Measurements from ENCODE around the gene KIF22. TPM values are rescaled to one million over a fixed set of nuclear protein-coding genes. Genes with fewer than 3 reads are reported as not detected.
A peak's percentile ranks its signal among the peaks of the same experiment; 100 is the strongest.

Gene KIF22
- total RNA-seq, 2 donors from 2014 or later, result 94.7 to 130 TPM

DNA sequence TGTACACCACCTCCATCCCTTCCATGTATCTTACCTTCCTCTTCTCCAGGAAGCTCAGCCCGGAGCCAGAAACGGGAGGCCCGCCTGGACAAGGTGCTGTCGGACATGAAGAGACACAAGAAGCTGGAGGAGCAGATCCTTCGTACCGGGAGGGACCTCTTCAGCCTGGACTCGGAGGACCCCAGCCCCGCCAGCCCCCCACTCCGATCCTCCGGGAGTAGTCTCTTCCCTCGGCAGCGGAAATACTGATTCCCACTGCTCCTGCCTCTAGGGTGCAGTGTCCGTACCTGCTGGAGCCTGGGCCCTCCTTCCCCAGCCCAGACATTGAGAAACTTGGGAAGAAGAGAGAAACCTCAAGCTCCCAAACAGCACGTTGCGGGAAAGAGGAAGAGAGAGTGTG is 29.0 kb downstream of the KIF22 start:
- TF ChIP-seq, protein P1, sequence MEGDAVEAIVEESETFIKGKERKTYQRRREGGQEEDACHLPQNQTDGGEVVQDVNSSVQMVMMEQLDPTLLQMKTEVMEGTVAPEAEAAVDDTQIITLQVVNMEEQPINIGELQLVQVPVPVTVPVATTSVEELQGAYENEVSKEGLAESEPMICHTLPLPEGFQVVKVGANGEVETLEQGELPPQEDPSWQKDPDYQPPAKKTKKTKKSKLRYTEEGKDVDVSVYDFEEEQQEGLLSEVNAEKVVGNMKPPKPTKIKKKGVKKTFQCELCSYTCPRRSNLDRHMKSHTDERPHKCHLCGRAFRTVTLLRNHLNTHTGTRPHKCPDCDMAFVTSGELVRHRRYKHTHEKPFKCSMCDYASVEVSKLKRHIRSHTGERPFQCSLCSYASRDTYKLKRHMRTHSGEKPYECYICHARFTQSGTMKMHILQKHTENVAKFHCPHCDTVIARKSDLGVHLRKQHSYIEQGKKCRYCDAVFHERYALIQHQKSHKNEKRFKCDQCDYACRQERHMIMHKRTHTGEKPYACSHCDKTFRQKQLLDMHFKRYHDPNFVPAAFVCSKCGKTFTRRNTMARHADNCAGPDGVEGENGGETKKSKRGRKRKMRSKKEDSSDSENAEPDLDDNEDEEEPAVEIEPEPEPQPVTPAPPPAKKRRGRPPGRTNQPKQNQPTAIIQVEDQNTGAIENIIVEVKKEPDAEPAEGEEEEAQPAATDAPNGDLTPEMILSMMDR (conservative IDR thresholded peaks at IDR 0.05), result peak; percentile 62
- H3K36me3 Mint-ChIP-seq (ENCODE audit: low read depth), result peaks cover 28% of the 10 kb centered on the region
- H3K27ac ChIP-seq (ENCODE audit: low read depth, low read length), result no peak overlapping the region
- no peak overlapping the region for H3K9ac ChIP-seq (ENCODE audit: extremely low read depth, low read length, poor library complexity, severe bottlenecking)
- peaks cover 2% of the 10 kb centered on the region for H3K4me1 ChIP-seq (ENCODE audit: control insufficient read depth, insufficient read depth, low read length)
- H3K27ac Mint-ChIP-seq, result peak overlapping the region; percentile 56
- H3K9me3 Mint-ChIP-seq, result no peaks in the 10 kb centered on the region
- H3K4me3 ChIP-seq (ENCODE audit: low read length), result no peak overlapping the region
- no peaks in the 10 kb centered on the region for H3K9me3 ChIP-seq (ENCODE audit: control insufficient read depth, low read length)
- DNase-seq, result no peak
- H3K27me3 ChIP-seq (ENCODE audit: control insufficient read depth, insufficient read depth, low read length, poor library complexity, severe bottlenecking), result no peaks in the 10 kb centered on the region
- H3K4me1 Mint-ChIP-seq, result peaks cover 31% of the 10 kb centered on the region
- 90 to 92% methylated on average over 8 to 15 of the region's 15 CpGs for WGBS, 2 experiments (ENCODE audit: insufficient coverage in 1 of 2, insufficient read length in 1 of 2)
- no peaks in the 10 kb centered on the region for H3K27me3 Mint-ChIP-seq (ENCODE audit: insufficient read depth)
- H3K4me3 Mint-ChIP-seq, result no peak overlapping the region
- peaks cover 30% of the 10 kb centered on the region for H3K36me3 ChIP-seq (ENCODE audit: control insufficient read depth, insufficient read depth, low read length)

DNA sequence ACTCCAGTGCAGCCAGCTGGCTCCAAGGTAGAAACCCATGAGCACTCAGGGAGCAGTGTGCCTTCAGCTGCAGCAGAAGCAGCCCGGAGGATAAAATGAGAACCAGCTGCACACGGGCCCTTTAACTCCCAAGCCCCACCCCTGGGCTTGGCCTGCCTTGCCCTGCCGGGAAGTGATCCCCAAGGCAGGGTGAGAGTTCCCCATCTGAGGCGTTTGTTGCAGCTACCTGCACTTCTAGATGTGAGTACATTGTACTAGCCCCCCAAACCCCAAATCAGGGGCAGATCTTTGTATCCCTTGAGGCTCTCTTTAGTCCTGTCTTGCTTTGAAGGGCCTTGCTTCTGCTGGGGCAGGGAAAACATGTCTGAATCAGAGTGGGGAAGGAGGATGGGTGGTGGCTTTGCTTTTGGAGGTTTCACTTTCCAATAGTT is 29.7 kb downstream of the KIF22 start, which contains the start of gene MVP:
MVP (plus strand) TSS at position 192 of the 431 bp plus-strand sequence. CDS start 10,088 bp downstream, outside the sequence.
- 70 to 71% methylated on average over 2 to 4 of the region's 4 CpGs for WGBS, 2 experiments (ENCODE audit: insufficient coverage in 1 of 2, insufficient read length in 1 of 2)
- Histone ChIP-seq H3K4me1 (ENCODE audit: control insufficient read depth, insufficient read depth, low read length) (no peaks in the 10 kb centered on the region), H3K36me3 (ENCODE audit: control insufficient read depth, insufficient read depth, low read length) (peaks cover 30% of the 10 kb centered on the region), H3K27me3 (ENCODE audit: control insufficient read depth, insufficient read depth, low read length, poor library complexity, severe bottlenecking) (no peaks in the 10 kb centered on the region), H3K27ac (ENCODE audit: low read depth, low read length) (no peak within 1 kb of the TSS), H3K9ac (ENCODE audit: extremely low read depth, low read length, poor library complexity, severe bottlenecking) (no peak within 1 kb of the TSS), H3K4me3 (ENCODE audit: low read length) (no peak within 1 kb of the TSS), H3K9me3 (ENCODE audit: control insufficient read depth, low read length) (no peaks in the 10 kb centered on the region)
- TF ChIP-seq, protein P1 (conservative IDR thresholded peaks at IDR 0.05), result no peak
- Mint-ChIP-seq H3K27me3 (ENCODE audit: insufficient read depth) (no peaks in the 10 kb centered on the region), H3K27ac (peak within 1 kb of the TSS; percentile 56), H3K4me3 (no peak within 1 kb of the TSS), H3K4me1 (peaks cover 28% of the 10 kb centered on the region), H3K36me3 (ENCODE audit: low read depth) (peaks cover 28% of the 10 kb centered on the region), H3K9me3 (no peaks in the 10 kb centered on the region)
- DNase-seq, result no peak

DNA sequence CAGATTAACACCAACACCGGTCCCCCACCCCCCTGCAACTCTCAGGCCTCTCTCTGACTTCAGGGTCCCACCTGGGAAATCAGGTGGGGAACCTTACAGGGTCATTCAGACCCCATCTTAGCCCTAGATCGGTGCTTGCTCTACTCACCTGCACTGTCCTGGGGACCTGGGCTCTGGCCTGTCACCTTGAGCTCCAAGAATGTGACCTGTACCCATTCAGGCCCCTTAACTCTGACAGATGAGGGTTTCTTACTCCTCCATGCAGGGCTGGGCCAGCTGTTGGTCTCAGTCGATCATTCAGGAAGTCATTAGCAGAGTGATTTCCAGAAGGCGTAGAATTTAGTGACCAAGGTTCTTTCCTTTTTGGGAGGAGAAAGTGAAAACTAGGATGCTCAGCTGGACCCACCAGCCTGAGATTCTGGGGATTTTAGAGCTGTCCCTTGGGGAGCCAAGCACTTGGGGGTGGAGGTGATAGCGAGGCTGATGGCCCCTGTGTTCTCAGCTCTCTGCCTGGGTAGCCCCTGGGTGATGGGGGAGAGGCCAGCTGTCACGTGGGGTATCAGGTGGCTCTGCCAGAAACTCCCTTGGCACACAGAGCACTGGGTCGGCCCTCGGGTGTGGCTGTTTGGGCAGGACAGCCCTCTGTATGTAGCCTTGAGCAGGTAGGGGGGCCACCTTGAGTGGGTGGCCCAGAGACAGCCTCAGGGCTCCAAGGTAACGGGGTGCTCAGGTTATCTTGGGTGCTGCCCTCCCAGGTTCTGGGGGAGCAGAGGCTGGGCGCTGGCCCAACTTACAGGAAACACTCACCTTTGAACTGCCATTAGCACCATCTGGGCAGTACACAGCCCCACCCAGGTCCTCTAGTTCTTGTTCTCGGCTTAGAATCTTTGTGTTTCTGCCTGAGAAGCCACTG is 30.4 kb downstream of the KIF22 start:
- Histone ChIP-seq H3K4me1 (ENCODE audit: control insufficient read depth, insufficient read depth, low read length) (peaks cover 6% of the 10 kb centered on the region), H3K4me3 (ENCODE audit: low read length) (no peak overlapping the region), H3K36me3 (ENCODE audit: control insufficient read depth, insufficient read depth, low read length) (peaks cover 30% of the 10 kb centered on the region), H3K9me3 (ENCODE audit: control insufficient read depth, low read length) (no peaks in the 10 kb centered on the region), H3K27me3 (ENCODE audit: control insufficient read depth, insufficient read depth, low read length, poor library complexity, severe bottlenecking) (no peaks in the 10 kb centered on the region), H3K9ac (ENCODE audit: extremely low read depth, low read length, poor library complexity, severe bottlenecking) (no peak overlapping the region), H3K27ac (ENCODE audit: low read depth, low read length) (no peak overlapping the region)
- 94 to 97% methylated on average over 8 to 11 of the region's 11 CpGs for WGBS, 2 experiments (ENCODE audit: insufficient coverage in 1 of 2, insufficient read length in 1 of 2)
- no peak overlapping the region for H3K4me3 Mint-ChIP-seq
- TF ChIP-seq, protein P1 (conservative IDR thresholded peaks at IDR 0.05), result no peak
- peak overlapping the region; percentile 55 for H3K27ac Mint-ChIP-seq
- no peaks in the 10 kb centered on the region for H3K9me3 Mint-ChIP-seq
- DNase-seq, result no peak
- H3K36me3 Mint-ChIP-seq (ENCODE audit: low read depth), result peaks cover 28% of the 10 kb centered on the region
- no peaks in the 10 kb centered on the region for H3K27me3 Mint-ChIP-seq (ENCODE audit: insufficient read depth)
- peaks cover 33% of the 10 kb centered on the region for H3K4me1 Mint-ChIP-seq
